SKM-1 treated with dmso at 0.1 percent for 144 hours (cell line): ENCODE measurements around the gene HNMT.
"Not testable (repeated sequence)": the region's sequence is repeated elsewhere in the genome, so short reads cannot be mapped to it uniquely, and the experiment has no call there.

Experiments
- DNase-seq: peaks from one replicate; lab custom pipeline; 2025; ENCODE audit not compliant: unreplicated experiment; lab: John Stamatoyannopoulos, UW

HNMT gene

GRCh38 chr2:138037090-138037489, 72.8 kb downstream of the HNMT start:
- no peak for DNase-seq

GRCh38 chr2:138040616-138041015, 76.3 kb downstream of the HNMT start:
- no peak for DNase-seq

DNA sequence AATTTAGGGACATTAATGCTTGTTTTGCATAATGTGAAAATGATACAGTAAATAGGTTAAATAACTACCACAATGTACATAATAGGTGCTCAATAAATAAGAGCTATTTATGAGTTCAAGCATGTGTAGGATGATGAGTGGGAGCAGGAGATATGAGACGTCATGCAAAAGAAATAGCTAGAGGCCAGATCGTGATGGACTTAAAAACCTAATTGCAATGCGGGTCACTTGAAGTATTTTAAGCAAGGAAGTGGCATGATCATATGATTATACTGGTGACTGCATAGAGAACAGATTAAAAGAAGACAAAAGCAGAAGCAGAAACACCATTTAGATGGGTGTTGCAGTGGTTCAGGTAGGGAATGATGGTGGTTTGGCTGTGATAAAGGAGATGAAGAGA, 78.0 kb downstream of the HNMT start:
- no peak for DNase-seq

- DNase-seq = not testable (repeated sequence)
Observed at GRCh38 chr2:138043588-138043987, 79.3 kb downstream of the HNMT start.

GRCh38 chr2:138058427-138058826, 94.2 kb downstream of the HNMT start:
- no peak for DNase-seq

DNA sequence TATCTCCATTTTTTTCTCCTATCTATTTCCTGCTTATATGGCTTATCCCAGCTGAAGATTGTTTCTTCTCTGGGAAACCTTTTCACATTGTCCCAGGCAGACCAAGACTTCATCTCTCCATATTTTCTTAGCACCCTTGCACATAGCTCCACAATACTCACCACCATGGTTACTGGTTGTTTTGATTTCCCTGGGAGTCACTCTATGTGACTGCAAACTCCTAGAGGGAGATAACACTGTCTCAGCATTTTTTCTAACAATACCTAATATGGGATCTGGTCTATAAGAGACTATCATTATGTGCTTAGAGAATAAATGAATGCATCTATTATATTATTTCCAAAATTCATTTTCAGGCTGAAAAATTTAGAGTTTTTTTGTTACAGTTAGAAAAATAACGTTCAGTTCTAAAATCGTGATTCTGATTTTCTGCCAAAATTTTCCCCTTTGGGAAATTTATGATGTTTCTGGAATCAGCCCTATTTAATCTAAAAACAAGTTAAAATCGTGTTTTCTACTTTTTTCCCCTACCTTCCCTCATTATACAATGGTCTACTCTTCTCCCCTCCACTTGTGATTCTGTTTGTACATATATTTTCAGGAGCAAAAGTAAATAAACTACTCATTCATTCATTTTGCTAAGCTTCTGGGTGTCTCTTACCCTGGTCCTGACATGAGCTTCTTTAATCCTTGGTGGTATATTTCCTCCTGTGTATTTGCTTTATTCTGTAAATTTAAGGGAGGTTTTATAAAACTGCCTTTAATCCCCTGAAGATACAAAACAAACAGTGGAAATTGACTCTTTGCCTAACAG, 95.4 kb downstream of the HNMT start:
- no peak for DNase-seq

- DNase-seq = no peak
Observed at GRCh38 chr2:138060301-138060635, 96.0 kb downstream of the HNMT start.

DNA sequence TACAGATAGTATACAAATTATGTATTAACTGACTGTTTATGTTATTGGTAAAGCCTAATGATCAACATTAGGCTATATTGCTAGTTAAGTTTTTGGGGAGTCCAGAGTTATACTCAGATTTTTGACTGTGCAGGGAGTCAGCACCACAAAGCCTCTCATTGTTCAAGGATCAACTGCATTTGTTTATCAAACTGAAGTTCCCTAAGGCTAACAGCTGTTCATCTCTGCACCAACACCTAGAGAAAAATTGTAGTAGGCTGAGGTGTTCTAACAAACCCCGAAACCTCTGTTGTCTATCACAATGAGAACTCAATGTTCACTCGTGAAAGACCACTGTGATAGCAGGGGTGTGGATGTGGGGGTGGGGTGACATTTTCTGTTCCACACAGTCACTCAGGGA, 97.7 kb downstream of the HNMT start:
- DNase-seq = no peak

DNA sequence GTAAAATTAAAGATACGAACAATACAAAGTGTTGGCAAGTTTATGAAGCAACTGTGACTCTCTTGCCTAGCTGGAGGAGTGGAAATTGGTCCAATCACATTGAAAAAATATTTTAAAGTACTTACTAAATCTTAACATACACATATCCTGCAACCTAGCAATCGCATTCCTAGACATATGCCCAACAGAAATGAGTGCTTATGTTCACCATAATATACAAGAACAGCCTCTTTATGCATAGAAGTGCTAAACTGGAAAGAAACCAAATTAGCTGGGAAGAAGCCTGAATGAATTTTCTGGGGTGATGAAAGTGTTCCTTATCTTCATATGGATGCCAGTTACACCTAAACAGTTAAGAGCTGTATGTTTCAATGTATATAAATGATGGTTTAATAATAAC, 98.9 kb downstream of the HNMT start:
- no peak for DNase-seq
